ENCODE measurements around the gene EEF1AKMT1. TPM values are rescaled to one million over a fixed set of nuclear protein-coding genes. Genes with fewer than 3 reads are reported as not detected.

Gene EEF1AKMT1
- total and polyA plus RNA-seq, 4 donors = 4.2 to 11.2 (median 4.9) TPM

GRCh38 chr13:20685092-20685491 is 88.7 kb downstream of the EEF1AKMT1 start:
- DNase-seq (ENCODE audit: low spot score) = no peak
- Histone ChIP-seq H3K4me3 (ENCODE audit: low read depth in 1 of 3, low read length in 3 of 3) (no peak overlapping the region), H3K9ac (ENCODE audit: low read depth in 1 of 2, low read length in 2 of 2) (no peak overlapping the region), H3K4me1 (ENCODE audit: control insufficient read depth in 4 of 4, insufficient read depth in 4 of 4, low read length in 3 of 4) (no peaks in the 10 kb centered on the region), H3K36me3 (ENCODE audit: control insufficient read depth in 4 of 4, insufficient read depth in 3 of 4, low read depth in 1 of 4, low read length in 3 of 4) (peaks cover 1 to 3% (median 2%) of the 10 kb centered on the region in 4 donors), H3K27me3 (ENCODE audit: control insufficient read depth in 4 of 4, insufficient read depth in 4 of 4, low read length in 3 of 4) (no peaks in the 10 kb centered on the region), H3K9me3 (ENCODE audit: control insufficient read depth in 4 of 4, low read length in 3 of 4) (no peaks in the 10 kb centered on the region), H3K27ac (ENCODE audit: low read depth in 1 of 2, low read length in 2 of 2) (no peak overlapping the region)
- no peak for TF ChIP-seq CTCF (IDR thresholded peaks at IDR 0.05; ENCODE audit: low read depth, low read length, missing input control)
- TF ChIP-seq GABPA (IDR thresholded peaks at IDR 0.05 in 1 of 2, conservative IDR thresholded peaks at IDR 0.05 in 1 of 2) = no peak
- TF ChIP-seq HNF4A (conservative IDR thresholded peaks at IDR 0.05) = no peak
- TF ChIP-seq RXRA (IDR thresholded peaks at IDR 0.05) = no peak
- TF ChIP-seq ZBTB33 (IDR thresholded peaks at IDR 0.05) = no peak
- no peak for TF ChIP-seq ATF3 (IDR thresholded peaks at IDR 0.05)
- TF ChIP-seq HNF4G (IDR thresholded peaks at IDR 0.05) = no peak
- no peak for TF ChIP-seq JUND (IDR thresholded peaks at IDR 0.05)
- TF ChIP-seq REST (IDR thresholded peaks at IDR 0.05) = no peak
- 88% methylated on average over 6 of the region's 6 CpGs for WGBS

GRCh38 chr13:20684546-20684945 is 89.2 kb downstream of the EEF1AKMT1 start:
- H3K27me3 ChIP-seq (ENCODE audit: control insufficient read depth in 4 of 4, insufficient read depth in 4 of 4, low read length in 3 of 4) = no peaks in the 10 kb centered on the region
- H3K9me3 ChIP-seq (ENCODE audit: control insufficient read depth in 4 of 4, low read length in 3 of 4) = no peaks in the 10 kb centered on the region
- H3K4me1 ChIP-seq (ENCODE audit: control insufficient read depth in 4 of 4, insufficient read depth in 4 of 4, low read length in 3 of 4) = no peaks in the 10 kb centered on the region
- TF ChIP-seq ZBTB33 (IDR thresholded peaks at IDR 0.05) = no peak
- TF ChIP-seq ATF3 (IDR thresholded peaks at IDR 0.05) = no peak
- no peak for TF ChIP-seq FOXA2 (IDR thresholded peaks at IDR 0.05)
- TF ChIP-seq JUND (IDR thresholded peaks at IDR 0.05) = no peak
- no peak for TF ChIP-seq MAX (IDR thresholded peaks at IDR 0.05)
- no peak for TF ChIP-seq NR2F2 (IDR thresholded peaks at IDR 0.05)
- TF ChIP-seq YY1 (IDR thresholded peaks at IDR 0.05) = no peak
- TF ChIP-seq RAD21 (IDR thresholded peaks at IDR 0.05) = no peak
- H3K27ac ChIP-seq (ENCODE audit: low read depth in 1 of 2, low read length in 2 of 2) = no peak overlapping the region
- H3K9ac ChIP-seq (ENCODE audit: low read depth in 1 of 2, low read length in 2 of 2) = no peak overlapping the region
- WGBS = 84% methylated on average over 18 of the region's 18 CpGs
- no peak overlapping the region for H3K4me3 ChIP-seq (ENCODE audit: low read depth in 1 of 3, low read length in 3 of 3)
- DNase-seq (ENCODE audit: low spot score) = no peak
- peaks cover 1 to 3% (median 2%) of the 10 kb centered on the region in 4 donors for H3K36me3 ChIP-seq (ENCODE audit: control insufficient read depth in 4 of 4, insufficient read depth in 3 of 4, low read depth in 1 of 4, low read length in 3 of 4)

Data from liver (tissue), 9 donors.